GM13976 (cell line): ENCODE results near the gene FAH.

Experiments
- DNase-seq: peaks from one replicate; pipeline ENCODE4 v3.0.0; 2012; ENCODE audit warnings: low spot score
- in situ Hi-C: fragments of 300-500 bp; cut with MboI; formaldehyde crosslinking; loops from one replicate; pipeline ENCODE4 v1.12.0; 2022; ENCODE audit warnings: low sequenced_read_pairs, mixed read lengths, inconsistent platforms; ENCODE audit not compliant: unreplicated experiment
- TF ChIP-seq, protein P1 (sequence below): IDR thresholded peaks from 2 replicates; pipeline ENCODE4 v1.5.1; 2012; ENCODE audit warnings: borderline replicate concordance, mild to moderate bottlenecking; ENCODE audit not compliant: insufficient read depth; ENCODE audit errors: extremely low read depth, missing control alignments, control extremely low read depth

FAH gene

DNA sequence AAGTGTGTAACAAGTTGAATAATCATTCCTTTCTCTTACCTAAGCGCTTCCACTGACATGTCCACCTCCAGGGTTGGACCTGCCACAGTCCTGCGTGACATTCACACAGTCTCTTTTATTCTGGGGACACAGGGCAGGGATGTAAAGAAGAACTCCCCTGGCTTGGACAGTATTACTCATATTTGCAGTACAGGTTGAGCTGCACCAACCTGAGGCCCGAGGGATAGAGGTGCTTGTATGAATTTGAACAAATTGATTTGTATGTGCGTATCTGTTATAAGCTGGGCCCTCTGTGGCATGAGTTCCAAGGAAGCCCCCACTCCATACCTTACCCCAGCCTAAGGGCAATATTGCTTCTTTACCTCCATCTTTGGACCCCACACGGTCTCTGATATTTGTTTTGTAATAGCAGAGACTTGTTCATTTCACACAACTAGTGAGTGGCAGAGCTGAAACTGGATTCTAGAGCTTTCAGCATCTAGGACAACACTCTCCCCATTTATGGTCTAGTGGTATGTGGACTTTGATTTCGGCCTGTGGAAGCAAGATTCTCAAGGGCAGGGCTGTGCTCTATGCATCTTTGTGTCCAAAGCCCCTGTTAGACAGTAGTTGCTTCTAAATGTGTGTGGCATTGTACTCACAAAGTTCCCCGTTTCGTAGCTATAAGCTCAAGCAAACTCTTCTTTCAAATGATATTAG lies 39.2 kb downstream of the FAH start:
- TF ChIP-seq, protein P1, sequence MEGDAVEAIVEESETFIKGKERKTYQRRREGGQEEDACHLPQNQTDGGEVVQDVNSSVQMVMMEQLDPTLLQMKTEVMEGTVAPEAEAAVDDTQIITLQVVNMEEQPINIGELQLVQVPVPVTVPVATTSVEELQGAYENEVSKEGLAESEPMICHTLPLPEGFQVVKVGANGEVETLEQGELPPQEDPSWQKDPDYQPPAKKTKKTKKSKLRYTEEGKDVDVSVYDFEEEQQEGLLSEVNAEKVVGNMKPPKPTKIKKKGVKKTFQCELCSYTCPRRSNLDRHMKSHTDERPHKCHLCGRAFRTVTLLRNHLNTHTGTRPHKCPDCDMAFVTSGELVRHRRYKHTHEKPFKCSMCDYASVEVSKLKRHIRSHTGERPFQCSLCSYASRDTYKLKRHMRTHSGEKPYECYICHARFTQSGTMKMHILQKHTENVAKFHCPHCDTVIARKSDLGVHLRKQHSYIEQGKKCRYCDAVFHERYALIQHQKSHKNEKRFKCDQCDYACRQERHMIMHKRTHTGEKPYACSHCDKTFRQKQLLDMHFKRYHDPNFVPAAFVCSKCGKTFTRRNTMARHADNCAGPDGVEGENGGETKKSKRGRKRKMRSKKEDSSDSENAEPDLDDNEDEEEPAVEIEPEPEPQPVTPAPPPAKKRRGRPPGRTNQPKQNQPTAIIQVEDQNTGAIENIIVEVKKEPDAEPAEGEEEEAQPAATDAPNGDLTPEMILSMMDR, result no peak
- no peak for DNase-seq
- in situ Hi-C loops, result no loop called here

DNA sequence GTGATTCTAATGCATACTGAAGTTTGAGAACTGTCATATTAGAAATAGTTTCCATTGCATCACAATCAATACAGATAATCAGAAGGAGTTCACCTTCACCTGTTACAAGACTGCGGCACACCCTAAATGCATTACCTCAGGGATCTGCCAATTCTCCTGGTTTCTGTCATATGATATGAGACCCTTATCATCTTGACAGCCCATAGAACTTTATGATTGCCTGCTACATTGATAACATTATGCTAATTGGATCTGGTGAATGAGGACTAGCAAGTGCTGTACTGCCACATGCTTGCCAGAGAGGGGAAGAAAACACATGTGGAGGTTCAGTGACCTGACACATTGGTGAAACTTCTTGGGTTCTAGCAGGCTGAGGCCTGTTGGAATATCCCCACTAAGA lies 41.4 kb downstream of the FAH start:
- in situ Hi-C loops, result no loop called here
- TF ChIP-seq, protein P1, result no peak

DNA sequence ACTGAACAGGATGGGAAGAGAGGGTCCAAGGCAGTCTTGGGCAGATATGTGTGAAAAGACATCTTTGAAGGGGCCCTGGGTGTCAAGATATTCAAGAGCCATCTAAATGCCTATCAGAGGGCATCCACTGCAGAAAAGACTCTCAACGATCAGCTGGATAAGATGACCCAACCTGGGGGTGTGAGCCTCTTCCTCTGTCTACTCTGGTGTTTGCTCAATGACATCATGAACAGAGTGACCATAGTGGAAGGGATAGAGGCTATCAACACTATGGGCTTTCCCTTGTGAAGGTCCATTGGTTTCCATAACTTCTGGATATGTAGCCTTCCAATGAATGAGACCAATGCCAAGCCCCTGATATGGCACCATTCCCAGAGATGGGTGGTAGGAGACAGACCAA lies 42.1 kb downstream of the FAH start:
- in situ Hi-C loops, result no loop called here
- TF ChIP-seq, protein P1, result no peak
- DNase-seq, result no peak

More for the DNA sequence above, 41.4 kb downstream of the FAH start:
- DNase-seq, result no peak

DNA sequence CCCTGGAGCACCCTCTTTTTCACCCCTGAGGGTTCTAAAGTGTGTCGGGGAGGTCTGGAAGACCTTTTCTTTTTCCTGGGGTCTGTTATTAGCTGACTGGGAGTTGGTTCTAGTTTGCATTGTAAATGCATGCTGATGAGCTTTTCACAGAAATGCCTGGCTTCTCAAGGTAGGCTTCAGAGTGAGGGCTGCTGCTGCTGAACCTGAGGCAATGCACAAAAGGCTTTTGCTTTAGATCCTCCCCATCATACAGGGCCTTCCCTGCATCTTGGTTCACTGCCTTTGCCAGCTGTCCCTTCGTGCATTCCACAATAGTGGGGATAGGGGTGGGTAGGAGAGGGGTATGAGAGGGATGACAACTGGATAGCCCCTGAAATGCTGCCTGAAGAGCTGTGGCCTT lies 46.6 kb downstream of the FAH start:
- in situ Hi-C loops, result no loop called here
- no peak for DNase-seq
- TF ChIP-seq, protein P1, result no peak

DNA sequence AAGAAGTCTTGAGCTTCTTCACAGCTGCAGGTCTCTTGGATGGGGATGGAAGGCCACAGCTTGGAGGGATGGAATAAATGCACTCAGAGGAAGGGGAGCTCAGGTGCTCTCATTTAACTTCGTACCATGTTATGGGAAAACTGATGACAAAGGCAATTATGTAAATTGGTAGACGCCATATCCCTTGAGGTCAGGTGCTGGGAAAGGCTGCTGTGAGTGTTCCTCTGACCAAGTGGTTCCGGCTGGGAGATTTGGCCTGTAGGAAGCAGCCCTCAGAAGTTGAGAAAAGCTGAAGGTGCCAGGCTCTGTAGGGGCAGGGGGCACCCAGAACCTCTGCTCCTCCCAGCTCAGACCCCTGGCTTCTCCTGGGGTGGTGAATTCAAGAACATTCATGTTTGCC lies 47.1 kb downstream of the FAH start:
- DNase-seq, result no peak
- TF ChIP-seq, protein P1, result no peak
- in situ Hi-C loops, result no loop called here

DNA sequence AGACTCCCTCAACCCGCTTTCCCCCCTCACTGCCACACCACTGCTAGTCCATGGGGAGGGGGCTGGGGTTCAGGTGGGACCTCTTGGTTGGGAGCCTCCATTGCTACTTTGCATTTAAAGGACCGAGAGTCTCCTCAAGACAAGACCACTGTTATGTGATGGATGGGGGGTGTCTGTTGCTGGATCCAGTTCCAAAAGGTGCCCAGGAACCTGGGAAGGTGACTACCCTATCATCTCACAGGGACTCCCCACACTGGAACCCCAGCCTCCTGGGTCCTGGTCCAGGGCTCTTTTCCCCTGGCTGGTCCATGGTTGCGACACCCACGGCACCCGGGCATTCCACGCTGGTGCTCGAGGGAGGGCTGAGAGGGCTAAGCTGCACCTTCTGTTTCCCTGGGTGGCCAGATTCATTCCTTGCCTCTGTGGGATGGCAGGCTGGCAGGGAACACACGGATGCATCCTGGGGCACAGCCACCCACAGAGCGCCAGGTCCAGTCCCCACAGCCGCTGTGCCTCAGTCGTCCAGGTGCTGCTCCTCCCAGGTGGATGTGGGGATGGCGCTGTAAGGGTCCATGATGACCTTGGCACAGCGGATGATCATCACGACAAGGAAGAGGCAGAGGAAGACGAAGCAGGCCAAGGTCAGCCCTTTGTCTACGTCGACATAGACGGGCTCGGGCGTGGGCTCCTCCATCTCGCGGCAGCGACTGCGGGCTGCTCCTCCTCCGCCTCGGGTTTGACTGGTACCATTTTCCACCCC lies 48.6 kb downstream of the FAH start:
- in situ Hi-C loops, result no loop called here
- DNase-seq, result no peak
- TF ChIP-seq, protein P1, result no peak
